Pancreas (tissue), 10 donors: ENCODE results near the gene XCL1. TPM values are rescaled to one million over a fixed set of nuclear protein-coding genes. Genes with fewer than 3 reads are reported as not detected.

ENCODE experiments used
- ATAC-seq, 4 donors: fragments of 200-7000 bp; cut with Tn5 transposase; one replicate each; pipeline versions ENCODE4 v1.8.0 to v1.9.1; 2020; ENCODE audit warnings: mild to moderate bottlenecking in 4 of 4, moderate library complexity in 4 of 4
- DNase-seq, 6 donors: peaks; one replicate each; pipeline ENCODE4 v3.0.0-alpha.2; 2020
- FAIRE-seq: peaks from 2 replicates; lab custom pipeline; 2012; peaks lifted over from hg19 to GRCh38; lab: Jason Lieb, UNC
- H3K27ac ChIP-seq, 4 donors: fragments of 200-600 bp; sonication (generic); 1 replicate in 3 of 4; 2 replicates in 1 of 4; pipeline versions ENCODE4 v1.5.0 to v1.8.0; 2020
- H3K27me3 ChIP-seq, 4 donors: fragments of 200-600 bp; one replicate each; pipeline ENCODE4 v1.8.0; 2021
- H3K36me3 ChIP-seq, 3 donors: fragments of 200-600 bp; sonication (generic) in 1 of 3; one replicate each; pipeline versions ENCODE4 v1.5.0 to v1.8.0; 2020 to 2021
- H3K4me1 ChIP-seq, 3 donors: fragments of 200-600 bp; one replicate each; pipeline ENCODE4 v1.8.0; 2021
- H3K4me3 ChIP-seq, 4 donors: fragments of 200-600 bp; sonication (generic) in 2 of 4; one replicate each; pipeline versions ENCODE4 v1.5.0 to v1.8.0; 2020 to 2021
- H3K9me3 ChIP-seq, 4 donors: fragments of 200-600 bp; one replicate each; pipeline ENCODE4 v1.8.0; 2021
- WGBS, 2 donors: extraction: QIAGEN DNeasy Blood & Tissue Kit; methylation state at CpG; one replicate each; pipeline ENCODE4 v1.1.7; 2013; 5-methylcytosine and 5-hydroxymethylcytosine counted together
- intact Hi-C, 3 donors: fragments of 100-400 bp; cut with DNase I; formaldehyde crosslinking; loops; one replicate each; pipeline versions ENCODE4 v1.11.1 to v1.14.2; 2022
- polyA plus RNA-seq, 2 donors: library from polyadenylated mRNA; stranded (reverse); fragments of 200-250 nt; gene quantifications; one replicate each; pipeline ENCODE4 v1.2.3, GENCODE V29; 2013
- total RNA-seq, 6 donors: library from RNA; stranded (reverse); fragmentation: NEBNext Ultra II Directional in 4 of 6; extraction: Animal tissue kit (Norgen Biotek cat#: 25700) in 4 of 6; gene quantifications; one replicate each; pipeline versions ENCODE4 v1.2.1 to v1.2.4, GENCODE V29; 2021 to 2023
- TF ChIP-seq, protein P1 (sequence below), 4 donors: fragments of 200-600 bp; sonication (generic) in 3 of 4; IDR thresholded peaks; one replicate each; pipeline versions ENCODE4 v1.5.0 to v1.8.0; 2021; ENCODE audit warnings: antibody characterized with exemption in 4 of 4
- donor health status: healthy with polysubstance abuse.
- donor health status: DM: no; HTN: no; CAD: no; lungs with moderate emphysema.
- donor health status: DM: no; HTN: no; CAD: no.
- donor health status: control.
- donor health status: control.
- donor health status: Bipolar disorder and iron deficiency.
- donor health status: DM: yes; HTN: yes; CAD: no.
- donor health status: DM: no; HTN: no; CAD: no.
- donor health status: DM: no; HTN: no; CAD: no.
- donor health status: DM: yes; HTN: yes; CAD: no.

XCL1 gene
- total and polyA plus RNA-seq, 8 donors: 0.09 to 0.28 (median 0.14) TPM; not detected in 5

DNA sequence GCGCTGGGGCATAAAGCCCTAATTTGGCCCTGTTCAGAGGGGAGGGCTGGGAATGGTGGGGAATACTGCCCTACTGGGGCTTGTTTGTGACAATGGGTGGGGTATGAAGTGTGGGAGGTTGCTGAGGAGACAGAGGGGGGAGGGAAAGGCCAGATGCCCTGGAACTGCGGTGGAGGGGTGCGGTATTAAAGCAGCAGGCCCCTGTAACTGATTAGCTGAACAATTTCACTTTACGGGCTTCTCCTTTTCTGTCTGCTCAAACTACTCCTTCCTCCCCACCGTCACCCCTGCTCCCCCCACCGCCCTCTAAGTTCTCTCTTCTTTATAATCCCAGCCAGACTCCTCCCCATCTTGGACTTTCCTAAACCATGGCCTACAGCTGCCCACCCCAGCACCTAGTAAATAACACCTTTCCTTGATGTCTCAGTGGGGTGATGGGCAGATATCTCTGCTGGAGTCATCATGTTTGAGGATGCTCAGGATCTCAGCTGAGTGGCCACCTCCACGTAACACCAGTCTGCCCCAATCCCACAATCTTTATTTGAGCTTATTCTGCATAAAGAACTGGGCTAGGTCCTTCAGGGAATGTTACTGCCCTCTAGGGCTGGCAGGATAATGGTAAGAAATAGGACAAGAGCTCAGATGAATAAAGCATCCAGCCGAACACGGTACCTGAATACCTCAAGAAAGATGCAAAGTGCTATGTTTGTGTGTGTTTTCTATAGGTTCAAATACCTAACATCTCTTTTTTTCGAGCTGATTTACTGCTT lies 33.5 kb downstream of the XCL1 start:
- FAIRE-seq (no peak), ATAC-seq (no peak), DNase-seq (no peak)
- no peaks in the 10 kb centered on the region for H3K27me3 ChIP-seq
- H3K36me3 ChIP-seq: no peaks in the 10 kb centered on the region
- H3K9me3 ChIP-seq: no peaks in the 10 kb centered on the region
- no peak overlapping the region for H3K4me3 ChIP-seq
- TF ChIP-seq, protein P1, sequence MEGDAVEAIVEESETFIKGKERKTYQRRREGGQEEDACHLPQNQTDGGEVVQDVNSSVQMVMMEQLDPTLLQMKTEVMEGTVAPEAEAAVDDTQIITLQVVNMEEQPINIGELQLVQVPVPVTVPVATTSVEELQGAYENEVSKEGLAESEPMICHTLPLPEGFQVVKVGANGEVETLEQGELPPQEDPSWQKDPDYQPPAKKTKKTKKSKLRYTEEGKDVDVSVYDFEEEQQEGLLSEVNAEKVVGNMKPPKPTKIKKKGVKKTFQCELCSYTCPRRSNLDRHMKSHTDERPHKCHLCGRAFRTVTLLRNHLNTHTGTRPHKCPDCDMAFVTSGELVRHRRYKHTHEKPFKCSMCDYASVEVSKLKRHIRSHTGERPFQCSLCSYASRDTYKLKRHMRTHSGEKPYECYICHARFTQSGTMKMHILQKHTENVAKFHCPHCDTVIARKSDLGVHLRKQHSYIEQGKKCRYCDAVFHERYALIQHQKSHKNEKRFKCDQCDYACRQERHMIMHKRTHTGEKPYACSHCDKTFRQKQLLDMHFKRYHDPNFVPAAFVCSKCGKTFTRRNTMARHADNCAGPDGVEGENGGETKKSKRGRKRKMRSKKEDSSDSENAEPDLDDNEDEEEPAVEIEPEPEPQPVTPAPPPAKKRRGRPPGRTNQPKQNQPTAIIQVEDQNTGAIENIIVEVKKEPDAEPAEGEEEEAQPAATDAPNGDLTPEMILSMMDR (IDR thresholded peaks at IDR 0.05): no peak
- H3K27ac ChIP-seq: no peak overlapping the region
- intact Hi-C loops: loop anchor here in 2 of 3 donors (5.0 to 10.0 kb wide), 3 partner anchors 515 to 737 kb away; no protein-coding TSS in a partner anchor
- H3K4me1 ChIP-seq: peaks cover 0 to 8% (median 0%) of the 10 kb centered on the region in 3 donors
- WGBS, 2 donors: 74 to 80% methylated on average over 10 of the region's 10 CpGs

DNA sequence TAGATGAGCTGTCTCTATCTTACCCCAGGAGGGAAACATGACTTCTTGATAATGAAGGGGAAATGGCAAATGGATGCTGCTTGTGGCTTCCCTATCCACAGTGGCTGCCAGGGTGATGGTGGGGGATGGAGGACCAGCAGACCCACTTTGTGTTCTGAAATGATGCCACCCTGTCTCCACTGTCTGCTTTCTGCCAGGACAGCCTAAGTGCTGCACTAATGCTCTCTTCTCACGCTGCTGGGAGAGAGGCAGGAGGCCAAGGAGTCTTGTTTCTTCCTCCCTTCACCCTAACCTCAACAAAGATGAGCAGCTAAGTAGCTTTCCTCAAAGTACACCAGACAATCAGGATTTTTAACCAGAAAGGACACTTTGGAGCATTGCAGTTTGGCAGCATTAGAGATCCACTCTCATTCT lies 36.6 kb downstream of the XCL1 start:
- intact Hi-C loops: loop anchor here in 2 of 3 donors (5.0 to 10.0 kb wide), 2 partner anchors 732 to 734 kb away; no protein-coding TSS in a partner anchor
- 74 to 90% methylated on average over 1 of the region's 1 CpG for WGBS, 2 donors
- Histone ChIP-seq H3K4me3 (no peak overlapping the region), H3K4me1 (peaks cover 0 to under 1% (median 0%) of the 10 kb centered on the region in 3 donors), H3K27me3 (no peaks in the 10 kb centered on the region), H3K9me3 (no peaks in the 10 kb centered on the region), H3K27ac (no peak overlapping the region), H3K36me3 (no peaks in the 10 kb centered on the region)
- DNase-seq (no peak), FAIRE-seq (no peak), ATAC-seq (no peak)
- TF ChIP-seq, protein P1 (IDR thresholded peaks at IDR 0.05): no peak

DNA sequence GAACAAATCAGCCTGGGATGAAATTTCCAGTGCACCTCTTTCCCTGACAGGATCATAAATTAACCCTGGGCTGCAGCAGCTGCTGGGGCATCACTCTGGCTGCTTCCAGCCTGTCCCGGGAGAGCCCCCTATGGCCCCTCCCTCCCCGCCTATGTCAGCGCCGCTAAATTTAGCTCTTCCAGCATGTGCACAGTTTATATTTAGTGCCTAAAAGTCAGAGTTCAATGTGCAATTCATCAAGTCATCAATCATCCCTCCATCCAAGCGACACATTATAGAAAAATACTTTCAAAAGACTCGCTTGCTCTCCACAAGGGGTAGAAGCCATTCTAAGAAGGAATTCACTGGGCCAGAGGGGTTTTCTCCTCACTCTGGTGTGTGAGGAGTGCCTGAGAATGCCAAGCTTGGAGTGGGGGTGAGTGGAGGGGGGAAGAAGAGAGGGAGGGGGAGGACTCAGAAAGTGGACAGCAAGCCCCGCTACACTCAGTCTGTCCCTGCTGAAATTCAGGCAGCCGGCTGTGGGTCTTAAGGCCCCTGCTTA lies 37.4 kb downstream of the XCL1 start:
- no peaks in the 10 kb centered on the region for H3K27me3 ChIP-seq
- WGBS, 2 donors: 41 to 47% methylated on average over 8 of the region's 8 CpGs
- no peaks in the 10 kb centered on the region for H3K36me3 ChIP-seq
- no peak for DNase-seq
- TF ChIP-seq, protein P1 (IDR thresholded peaks at IDR 0.05): no peak
- FAIRE-seq: no peak
- intact Hi-C loops: loop anchor here in 2 of 3 donors (5.0 to 10.0 kb wide), 2 partner anchors 731 to 734 kb away; no protein-coding TSS in a partner anchor
- no peak for ATAC-seq
- no peak overlapping the region for H3K4me3 ChIP-seq
- H3K27ac ChIP-seq: no peak overlapping the region
- H3K4me1 ChIP-seq: no peaks in the 10 kb centered on the region
- no peaks in the 10 kb centered on the region for H3K9me3 ChIP-seq

DNA sequence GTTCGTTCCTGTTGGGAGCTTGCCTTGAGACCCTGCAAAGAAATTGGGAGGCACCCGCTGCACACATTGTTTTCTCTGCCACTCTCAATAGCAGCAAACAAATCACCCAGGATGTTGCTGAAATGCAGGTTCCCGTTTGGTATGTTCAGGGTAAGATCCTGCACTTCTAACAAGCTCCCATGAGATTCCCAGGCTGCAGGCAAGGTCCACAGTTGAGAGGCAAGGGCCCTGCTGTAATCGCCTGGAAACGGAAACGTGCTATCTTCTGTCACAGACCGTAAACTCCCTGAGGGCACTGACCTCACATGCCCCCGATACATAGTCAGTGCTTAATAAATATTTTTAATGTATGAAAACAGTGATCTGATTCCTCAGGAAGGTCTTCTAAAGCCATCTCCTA lies 37.8 kb downstream of the XCL1 start:
- no peak for ATAC-seq

More for the DNA sequence above, 37.8 kb downstream of the XCL1 start:
- no peaks in the 10 kb centered on the region for H3K9me3 ChIP-seq
- no peaks in the 10 kb centered on the region for H3K4me1 ChIP-seq
- no peaks in the 10 kb centered on the region for H3K27me3 ChIP-seq
- DNase-seq: no peak
- intact Hi-C loops: loop anchor here in 2 of 3 donors (5.0 to 10.0 kb wide), 2 partner anchors 731 to 733 kb away; no protein-coding TSS in a partner anchor
- no peak for FAIRE-seq
- WGBS, 2 donors: 74 to 76% methylated on average over 8 of the region's 8 CpGs
- no peak overlapping the region for H3K4me3 ChIP-seq
- H3K36me3 ChIP-seq: no peaks in the 10 kb centered on the region
- TF ChIP-seq, protein P1 (IDR thresholded peaks at IDR 0.05): no peak
- no peak overlapping the region for H3K27ac ChIP-seq
